Gastroesophageal sphincter (tissue), 4 donors: ENCODE measurements around the gene SLC7A6OS. TPM values are rescaled to one million over a fixed set of nuclear protein-coding genes. Genes with fewer than 3 reads are reported as not detected.

Experiments used
- ATAC-seq: fragments of 150-250 bp; one replicate; pipeline ENCODE4 v1.9.1; 2016; ENCODE audit warnings: mild to moderate bottlenecking, moderate library complexity
- H3K27ac ChIP-seq, 4 donors: fragments of 200-600 bp; sonication (generic) in 3 of 4; 1 replicate in 3 of 4; 2 replicates in 1 of 4; pipeline ENCODE4 v1.5.1; 2016 to 2019
- H3K27me3 ChIP-seq: fragments of 200-600 bp; sonication (generic); one replicate; pipeline ENCODE4 v1.5.1; 2019
- H3K36me3 ChIP-seq, 2 donors: fragments of 200-600 bp; sonication (generic); one replicate each; pipeline ENCODE4 v1.5.1; 2019; ENCODE audit warnings: control low read depth in 1 of 2
- H3K4me1 ChIP-seq, 3 donors: fragments of 200-600 bp; sonication (generic); 1 replicate in 2 of 3; 2 replicates in 1 of 3; pipeline ENCODE4 v1.5.1; 2016 to 2019; ENCODE audit warnings: control low read depth in 2 of 3
- H3K4me3 ChIP-seq, 2 donors: fragments of 200-600 bp; sonication (generic); one replicate each; pipeline ENCODE4 v1.5.1; 2019; ENCODE audit warnings: mild to moderate bottlenecking in 1 of 2, moderate library complexity in 1 of 2
- H3K9me3 ChIP-seq, 3 donors: fragments of 200-600 bp; sonication (generic); one replicate each; pipeline ENCODE4 v1.5.1; 2017 to 2019; ENCODE audit warnings: control low read depth in 2 of 3
- EP300 ChIP-seq: sonication (generic); formaldehyde crosslinking; IDR thresholded peaks from one replicate; pipeline ENCODE4 v1.6.1; 2017; ENCODE audit warnings: antibody characterized with exemption, mild to moderate bottlenecking
- POLR2A ChIP-seq, 2 donors: fragments of 450-650 bp; IDR thresholded peaks; one replicate each; pipeline ENCODE4 v1.6.1; 2017; ENCODE audit warnings: antibody characterized with exemption in 2 of 2, mild to moderate bottlenecking in 2 of 2, moderate library complexity in 1 of 2
- POLR2AphosphoS5 ChIP-seq: sonication (generic); formaldehyde crosslinking; IDR thresholded peaks from one replicate; pipeline ENCODE4 v1.6.1; 2017; ENCODE audit warnings: antibody characterized with exemption
- WGBS, 2 donors: methylation state at CpG; one replicate each; pipeline ENCODE4 v1.1.5; 2018; ENCODE audit warnings: low coverage in 1 of 2; 5-methylcytosine and 5-hydroxymethylcytosine counted together
- total RNA-seq, 4 donors: library from RNA; depleted of rRNA; stranded (reverse); fragments of >200 nt; gene quantifications; one replicate each; pipeline ENCODE4 v1.1.0, GENCODE V29; 2016
- TF ChIP-seq, protein P1 (sequence below), 4 experiments: fragments of 200-600 bp in 2 of 4; fragments of 450-650 bp in 2 of 4; sonication (generic) in 1 of 4; IDR thresholded peaks; one replicate each; pipeline ENCODE4 v1.5.1; 2017 to 2019; ENCODE audit warnings: antibody characterized with exemption in 4 of 4, mild to moderate bottlenecking in 2 of 4, moderate library complexity in 2 of 4

Gene SLC7A6OS
- total RNA-seq, 4 donors from 2014 or later: 10.4 to 18.2 (median 11.2) TPM

DNA sequence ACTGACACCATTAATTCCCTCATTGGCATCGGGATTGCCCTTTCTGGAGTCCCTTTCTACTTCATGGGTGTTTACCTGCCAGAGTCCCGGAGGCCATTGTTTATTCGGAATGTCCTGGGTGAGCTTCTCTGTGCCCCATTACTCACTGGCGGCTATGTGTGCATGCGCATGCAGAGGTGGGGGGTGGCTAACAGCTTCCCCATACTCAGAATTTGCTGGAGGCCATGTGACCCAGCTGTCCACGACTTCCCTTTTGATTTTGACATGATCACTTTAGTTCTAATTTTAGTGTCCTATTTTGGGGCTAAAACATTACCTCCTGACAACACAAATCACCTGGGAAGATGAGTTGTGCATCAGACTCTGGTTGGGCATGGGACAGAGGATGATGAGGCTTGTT is 14.1 kb downstream of the SLC7A6OS start:
- Histone ChIP-seq H3K36me3 (peaks cover 2 to 98% of the 10 kb centered on the region in 2 donors), H3K27ac (no peak overlapping the region), H3K9me3 (no peaks in the 10 kb centered on the region), H3K4me3 (no peak overlapping the region), H3K4me1 (peaks cover 0 to 34% (median 11%) of the 10 kb centered on the region in 3 donors), H3K27me3 (no peaks in the 10 kb centered on the region)
- TF ChIP-seq, protein P1, sequence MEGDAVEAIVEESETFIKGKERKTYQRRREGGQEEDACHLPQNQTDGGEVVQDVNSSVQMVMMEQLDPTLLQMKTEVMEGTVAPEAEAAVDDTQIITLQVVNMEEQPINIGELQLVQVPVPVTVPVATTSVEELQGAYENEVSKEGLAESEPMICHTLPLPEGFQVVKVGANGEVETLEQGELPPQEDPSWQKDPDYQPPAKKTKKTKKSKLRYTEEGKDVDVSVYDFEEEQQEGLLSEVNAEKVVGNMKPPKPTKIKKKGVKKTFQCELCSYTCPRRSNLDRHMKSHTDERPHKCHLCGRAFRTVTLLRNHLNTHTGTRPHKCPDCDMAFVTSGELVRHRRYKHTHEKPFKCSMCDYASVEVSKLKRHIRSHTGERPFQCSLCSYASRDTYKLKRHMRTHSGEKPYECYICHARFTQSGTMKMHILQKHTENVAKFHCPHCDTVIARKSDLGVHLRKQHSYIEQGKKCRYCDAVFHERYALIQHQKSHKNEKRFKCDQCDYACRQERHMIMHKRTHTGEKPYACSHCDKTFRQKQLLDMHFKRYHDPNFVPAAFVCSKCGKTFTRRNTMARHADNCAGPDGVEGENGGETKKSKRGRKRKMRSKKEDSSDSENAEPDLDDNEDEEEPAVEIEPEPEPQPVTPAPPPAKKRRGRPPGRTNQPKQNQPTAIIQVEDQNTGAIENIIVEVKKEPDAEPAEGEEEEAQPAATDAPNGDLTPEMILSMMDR (IDR thresholded peaks at IDR 0.05): no peak
- no peak for TF ChIP-seq POLR2AphosphoS5
- TF ChIP-seq EP300: no peak
- TF ChIP-seq POLR2A (IDR thresholded peaks at IDR 0.05): no peak
- ATAC-seq: no peak
- 68% methylated on average over 4 of the region's 6 CpGs; no CpG with 5 or more reads in 1 of the 2 donors for WGBS, 2 donors

DNA sequence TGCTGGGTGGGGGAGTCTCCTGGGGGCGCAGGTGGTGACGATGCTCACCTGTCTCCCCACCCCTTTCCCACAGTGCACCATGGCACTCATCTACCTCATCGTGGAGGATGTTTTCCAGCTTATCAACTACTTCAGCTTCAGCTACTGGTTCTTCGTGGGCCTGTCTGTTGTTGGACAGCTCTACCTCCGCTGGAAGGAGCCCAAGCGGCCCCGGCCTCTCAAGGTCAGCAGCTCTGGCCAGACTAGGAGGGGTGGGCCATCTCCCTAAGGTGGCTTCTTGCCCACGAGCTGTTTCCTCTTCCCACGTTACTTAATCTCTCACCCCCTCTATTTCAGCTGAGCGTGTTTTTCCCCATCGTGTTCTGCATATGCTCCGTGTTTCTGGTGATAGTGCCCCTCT is 14.5 kb downstream of the SLC7A6OS start:
- H3K36me3 ChIP-seq: peaks cover 2 to 98% of the 10 kb centered on the region in 2 donors
- 79 to 83% methylated on average over 11 to 12 of the region's 12 CpGs for WGBS, 2 donors
- no peaks in the 10 kb centered on the region for H3K27me3 ChIP-seq
- H3K4me1 ChIP-seq: peaks cover 0 to 34% (median 11%) of the 10 kb centered on the region in 3 donors
- H3K27ac ChIP-seq: no peak overlapping the region
- no peaks in the 10 kb centered on the region for H3K9me3 ChIP-seq
- TF ChIP-seq, protein P1 (IDR thresholded peaks at IDR 0.05): no peak
- TF ChIP-seq EP300: no peak
- no peak for TF ChIP-seq POLR2AphosphoS5
- TF ChIP-seq POLR2A (IDR thresholded peaks at IDR 0.05): no peak
- ATAC-seq: no peak
- H3K4me3 ChIP-seq: no peak overlapping the region

DNA sequence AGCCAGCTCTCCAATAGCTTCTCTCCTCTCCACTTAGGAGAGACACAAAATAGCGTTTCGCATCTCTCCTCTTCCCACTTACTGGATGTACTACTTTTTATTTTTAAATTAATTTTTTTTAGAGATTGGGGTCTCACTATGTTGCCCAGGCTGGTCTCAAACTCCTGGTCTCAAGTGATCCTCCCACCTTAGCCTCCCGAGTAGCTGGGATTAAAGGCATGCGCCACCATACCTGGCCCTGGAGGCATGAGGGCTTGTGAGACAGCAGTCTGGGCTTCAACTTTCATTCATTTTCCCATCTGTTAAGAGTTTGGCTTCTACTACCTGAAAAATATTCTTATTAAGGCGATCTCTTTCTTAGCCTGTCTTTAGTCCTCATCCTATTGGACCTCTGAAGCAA is 18.3 kb downstream of the SLC7A6OS start:
- TF ChIP-seq POLR2AphosphoS5 (no peak), EP300 (no peak), POLR2A (IDR thresholded peaks at IDR 0.05) (no peak)
- TF ChIP-seq, protein P1 (IDR thresholded peaks at IDR 0.05): no peak
- WGBS, 2 donors: 83 to 93% methylated on average over 1 to 5 of the region's 5 CpGs
- H3K27ac ChIP-seq: no peak overlapping the region
- ATAC-seq: no peak
- H3K4me3 ChIP-seq: no peak overlapping the region
- H3K27me3 ChIP-seq: no peaks in the 10 kb centered on the region
- H3K9me3 ChIP-seq: no peaks in the 10 kb centered on the region
- peaks cover 0 to 92% of the 10 kb centered on the region in 2 donors for H3K36me3 ChIP-seq
- H3K4me1 ChIP-seq: peaks cover 0 to 24% (median 14%) of the 10 kb centered on the region in 3 donors

DNA sequence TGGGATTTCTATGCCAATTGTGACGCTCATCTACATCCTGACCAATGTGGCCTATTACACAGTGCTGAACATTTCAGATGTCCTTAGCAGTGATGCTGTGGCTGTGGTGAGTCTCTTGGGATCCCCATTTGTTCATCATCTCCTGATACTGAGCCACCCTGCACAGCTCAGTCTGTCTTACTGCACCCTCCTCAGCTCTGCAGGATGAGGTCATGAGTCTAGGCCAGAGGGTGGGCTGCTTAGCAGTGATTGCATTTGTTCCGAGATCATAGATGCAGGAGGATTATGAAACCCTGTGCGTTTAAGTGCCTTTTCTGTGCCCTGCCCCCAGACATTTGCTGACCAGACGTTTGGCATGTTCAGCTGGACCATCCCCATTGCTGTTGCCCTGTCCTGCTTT is 19.5 kb downstream of the SLC7A6OS start:
- WGBS, 2 donors: 33 to 71% methylated on average over 1 to 3 of the region's 4 CpGs
- H3K36me3 ChIP-seq: peaks cover 0 to 85% of the 10 kb centered on the region in 2 donors

DNA sequence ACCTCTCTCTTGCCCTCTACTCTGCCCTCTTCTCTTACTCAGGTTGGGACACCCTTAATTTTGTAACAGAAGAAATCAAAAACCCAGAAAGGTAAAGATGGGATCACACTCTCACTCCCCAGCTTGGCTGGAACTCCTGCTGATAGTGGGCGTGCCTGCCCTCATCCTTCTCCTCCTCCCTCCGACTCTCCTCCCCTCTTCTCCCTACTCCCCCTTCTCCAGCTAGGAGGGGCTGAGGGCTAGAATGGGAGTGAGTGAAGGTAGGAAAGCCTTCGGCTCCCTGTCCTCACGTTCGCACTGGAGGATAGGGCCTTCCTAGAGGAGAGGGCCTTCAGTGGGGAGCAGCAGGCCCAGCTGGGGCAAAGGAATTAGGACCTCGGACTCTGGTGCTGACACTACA is 20.3 kb downstream of the SLC7A6OS start:
- Histone ChIP-seq H3K4me3 (no peak overlapping the region), H3K36me3 (peaks cover 0 to 78% of the 10 kb centered on the region in 2 donors), H3K9me3 (no peaks in the 10 kb centered on the region), H3K4me1 (peaks cover 0 to 43% (median 17%) of the 10 kb centered on the region in 3 donors), H3K27ac (peak overlapping the region in 2 of 4 donors; percentile 35 to 63), H3K27me3 (no peaks in the 10 kb centered on the region)
- no peak for ATAC-seq
- TF ChIP-seq POLR2A (IDR thresholded peaks at IDR 0.05): no peak
- TF ChIP-seq EP300: no peak
- TF ChIP-seq, protein P1 (IDR thresholded peaks at IDR 0.05): no peak
- TF ChIP-seq POLR2AphosphoS5: no peak
- 40% methylated on average over 2 of the region's 6 CpGs; no CpG with 5 or more reads in 1 of the 2 donors for WGBS, 2 donors

More for the DNA sequence above, 19.5 kb downstream of the SLC7A6OS start:
- Histone ChIP-seq H3K4me1 (peaks cover 0 to 36% (median 17%) of the 10 kb centered on the region in 3 donors), H3K4me3 (no peak overlapping the region), H3K27ac (no peak overlapping the region), H3K27me3 (no peaks in the 10 kb centered on the region), H3K9me3 (no peaks in the 10 kb centered on the region)
- ATAC-seq: no peak
- no peak for TF ChIP-seq POLR2A (IDR thresholded peaks at IDR 0.05)
- no peak for TF ChIP-seq EP300
- TF ChIP-seq, protein P1 (IDR thresholded peaks at IDR 0.05): no peak
- TF ChIP-seq POLR2AphosphoS5: no peak
